ENCODE data around the gene C1orf210.

GRCh38 chr1:43274804-43275180 is 10.6 kb downstream of the C1orf210 start:
- TF ChIP-seq EZH2phosphoT487 (IDR thresholded peaks at IDR 0.05; ENCODE audit: insufficient read depth, low read depth) (no peak), EZH2 (IDR thresholded peaks at IDR 0.05; ENCODE audit: insufficient read depth, poor library complexity, severe bottlenecking) (no peak)
